ENCODE data around the gene LMAN2L.

LMAN2L gene

DNA sequence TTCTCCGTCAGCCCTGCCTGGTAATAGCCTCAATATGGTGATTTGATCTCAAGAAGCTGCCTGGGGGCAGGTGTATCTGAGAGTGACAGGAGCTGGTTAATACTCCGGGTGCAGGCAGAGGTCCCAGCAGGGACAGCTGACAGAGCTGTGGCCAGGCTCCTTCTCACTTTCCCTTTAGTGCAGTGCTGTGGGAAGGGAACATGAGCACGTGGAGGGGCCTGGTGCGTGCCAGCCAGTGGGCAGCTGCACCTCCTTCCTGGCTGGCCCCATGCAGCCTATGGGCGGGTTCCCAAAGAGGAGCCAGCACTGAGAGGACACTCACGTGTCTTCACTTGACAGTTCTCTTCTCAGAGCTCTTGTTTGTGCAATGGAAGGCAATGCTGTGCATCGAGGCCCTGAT, 29.9 kb upstream of the LMAN2L start:
- no peaks in the 10 kb centered on the region for H3K36me3 ChIP-seq (ENCODE audit: control insufficient read depth, insufficient read depth, low read length)
- H3K27me3 ChIP-seq (ENCODE audit: control insufficient read depth, insufficient read depth, low read length), result no peaks in the 10 kb centered on the region
- no peaks in the 10 kb centered on the region for H3K9me3 ChIP-seq (ENCODE audit: control insufficient read depth, low read length)
- H3K9ac ChIP-seq (ENCODE audit: low read length), result no peak overlapping the region
- peaks cover 88% of the 10 kb centered on the region for H3K4me1 ChIP-seq (ENCODE audit: control insufficient read depth, insufficient read depth, low read length)
- no peak overlapping the region for H3K4me3 ChIP-seq (ENCODE audit: low read length)

GRCh38 chr2:96768083-96768561, 28.3 kb upstream of the LMAN2L start:
- peaks cover 93% of the 10 kb centered on the region for H3K4me1 ChIP-seq (ENCODE audit: control insufficient read depth, insufficient read depth, low read length)
- H3K9ac ChIP-seq (ENCODE audit: low read length), result peak overlapping the region; percentile 33
- H3K36me3 ChIP-seq (ENCODE audit: control insufficient read depth, insufficient read depth, low read length), result no peaks in the 10 kb centered on the region
- no peak overlapping the region for H3K4me3 ChIP-seq (ENCODE audit: low read length)
- no peaks in the 10 kb centered on the region for H3K27me3 ChIP-seq (ENCODE audit: control insufficient read depth, insufficient read depth, low read length)
- no peaks in the 10 kb centered on the region for H3K9me3 ChIP-seq (ENCODE audit: control insufficient read depth, low read length)

DNA sequence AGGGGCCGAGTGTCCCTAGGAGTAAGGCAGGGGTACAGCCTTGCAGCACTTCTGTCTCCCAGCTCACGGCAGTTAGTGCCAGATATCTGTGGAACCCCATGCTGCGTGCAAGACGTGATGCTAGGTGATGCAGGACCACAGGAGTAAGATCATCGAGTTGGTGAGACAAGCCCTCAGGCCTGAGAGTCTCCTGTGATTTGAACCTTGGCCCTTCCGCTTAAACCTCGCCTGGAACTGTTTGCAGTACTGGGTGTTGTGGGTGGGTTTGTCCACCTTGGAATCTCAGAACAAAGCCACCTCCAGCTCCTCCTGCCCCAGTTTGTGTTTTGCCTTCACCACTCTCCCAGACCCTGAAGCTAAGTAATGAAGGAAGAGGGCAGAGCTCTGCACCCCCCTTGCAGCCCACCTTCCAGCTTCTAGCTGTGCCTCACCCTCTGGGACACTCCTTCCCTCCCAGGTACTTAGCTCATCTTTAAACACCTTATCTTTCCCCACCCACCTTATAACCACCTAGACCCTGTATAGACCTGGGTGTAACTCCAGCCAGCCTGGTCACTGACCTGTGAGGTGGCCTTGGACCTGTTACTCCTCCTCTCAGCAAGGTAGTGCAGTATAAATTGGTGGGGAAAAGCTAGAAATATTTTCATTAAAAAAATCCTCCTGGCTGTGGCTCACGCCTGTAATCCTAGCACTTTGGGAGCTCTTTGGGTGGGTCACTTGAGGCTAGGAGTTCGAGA, 27.4 kb upstream of the LMAN2L start:
- peaks cover 88% of the 10 kb centered on the region for H3K4me1 ChIP-seq (ENCODE audit: control insufficient read depth, insufficient read depth, low read length)
- no peaks in the 10 kb centered on the region for H3K36me3 ChIP-seq (ENCODE audit: control insufficient read depth, insufficient read depth, low read length)
- H3K9me3 ChIP-seq (ENCODE audit: control insufficient read depth, low read length), result no peaks in the 10 kb centered on the region
- H3K4me3 ChIP-seq (ENCODE audit: low read length), result no peak overlapping the region
- no peaks in the 10 kb centered on the region for H3K27me3 ChIP-seq (ENCODE audit: control insufficient read depth, insufficient read depth, low read length)
- H3K9ac ChIP-seq (ENCODE audit: low read length), result peak overlapping the region; percentile 33

GRCh38 chr2:96764253-96764637, 24.4 kb upstream of the LMAN2L start:
- no peaks in the 10 kb centered on the region for H3K27me3 ChIP-seq (ENCODE audit: control insufficient read depth, insufficient read depth, low read length)
- H3K4me1 ChIP-seq (ENCODE audit: control insufficient read depth, insufficient read depth, low read length), result peaks cover 82% of the 10 kb centered on the region
- no peaks in the 10 kb centered on the region for H3K36me3 ChIP-seq (ENCODE audit: control insufficient read depth, insufficient read depth, low read length)
- H3K4me3 ChIP-seq (ENCODE audit: low read length), result peak overlapping the region; percentile 88
- H3K9ac ChIP-seq (ENCODE audit: low read length), result peak overlapping the region; percentile 75
- H3K9me3 ChIP-seq (ENCODE audit: control insufficient read depth, low read length), result no peaks in the 10 kb centered on the region

GRCh38 chr2:96763511-96764252, 23.8 kb upstream of the LMAN2L start:
- peak overlapping the region; percentile 88 for H3K4me3 ChIP-seq (ENCODE audit: low read length)
- peaks cover 82% of the 10 kb centered on the region for H3K4me1 ChIP-seq (ENCODE audit: control insufficient read depth, insufficient read depth, low read length)
- no peaks in the 10 kb centered on the region for H3K9me3 ChIP-seq (ENCODE audit: control insufficient read depth, low read length)
- peak overlapping the region; percentile 75 for H3K9ac ChIP-seq (ENCODE audit: low read length)
- H3K27me3 ChIP-seq (ENCODE audit: control insufficient read depth, insufficient read depth, low read length), result no peaks in the 10 kb centered on the region
- H3K36me3 ChIP-seq (ENCODE audit: control insufficient read depth, insufficient read depth, low read length), result no peaks in the 10 kb centered on the region

DNA sequence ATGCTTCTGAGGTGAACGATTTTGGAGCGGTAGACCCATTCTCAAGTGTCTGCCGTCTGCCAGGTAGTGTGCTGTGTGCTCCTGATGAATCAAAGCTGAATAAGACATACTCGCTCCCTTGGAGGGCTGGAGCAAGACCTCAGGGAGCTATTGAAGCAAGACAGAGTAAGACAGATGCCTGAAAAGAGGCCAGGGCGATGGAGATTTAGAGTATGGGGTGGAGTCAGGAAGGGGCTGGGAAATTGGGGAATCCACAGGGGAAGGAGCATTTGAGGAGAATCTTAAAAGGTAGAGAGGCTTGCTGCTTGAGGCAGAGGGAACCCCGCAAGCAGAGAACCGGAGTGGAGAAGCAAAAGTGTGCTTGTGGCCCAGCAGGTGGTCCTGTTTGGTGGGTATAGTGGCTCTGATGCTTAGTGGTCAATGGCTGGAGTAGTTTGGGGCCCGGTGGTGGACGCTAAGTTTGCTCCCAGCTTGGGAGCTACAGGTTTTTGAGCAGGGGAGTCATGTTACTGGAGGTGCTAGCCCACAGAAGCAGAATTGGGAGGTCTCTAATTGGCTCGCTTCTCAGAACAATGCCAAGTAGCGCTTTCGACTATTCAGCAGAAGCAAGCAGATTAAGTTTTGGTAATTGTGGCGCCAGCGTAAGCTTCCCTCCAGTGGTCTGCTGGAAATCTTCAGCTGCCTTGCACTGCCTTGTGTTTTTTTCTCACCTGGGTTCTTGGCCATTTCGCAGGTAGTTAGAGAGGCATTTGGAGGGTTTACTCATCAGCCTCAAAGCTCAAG, 22.9 kb upstream of the LMAN2L start:
- H3K36me3 ChIP-seq (ENCODE audit: control insufficient read depth, insufficient read depth, low read length), result no peaks in the 10 kb centered on the region
- peak overlapping the region; percentile 88 for H3K4me3 ChIP-seq (ENCODE audit: low read length)
- peak overlapping the region; percentile 75 for H3K9ac ChIP-seq (ENCODE audit: low read length)
- no peaks in the 10 kb centered on the region for H3K9me3 ChIP-seq (ENCODE audit: control insufficient read depth, low read length)
- no peaks in the 10 kb centered on the region for H3K27me3 ChIP-seq (ENCODE audit: control insufficient read depth, insufficient read depth, low read length)
- peaks cover 72% of the 10 kb centered on the region for H3K4me1 ChIP-seq (ENCODE audit: control insufficient read depth, insufficient read depth, low read length)

DNA sequence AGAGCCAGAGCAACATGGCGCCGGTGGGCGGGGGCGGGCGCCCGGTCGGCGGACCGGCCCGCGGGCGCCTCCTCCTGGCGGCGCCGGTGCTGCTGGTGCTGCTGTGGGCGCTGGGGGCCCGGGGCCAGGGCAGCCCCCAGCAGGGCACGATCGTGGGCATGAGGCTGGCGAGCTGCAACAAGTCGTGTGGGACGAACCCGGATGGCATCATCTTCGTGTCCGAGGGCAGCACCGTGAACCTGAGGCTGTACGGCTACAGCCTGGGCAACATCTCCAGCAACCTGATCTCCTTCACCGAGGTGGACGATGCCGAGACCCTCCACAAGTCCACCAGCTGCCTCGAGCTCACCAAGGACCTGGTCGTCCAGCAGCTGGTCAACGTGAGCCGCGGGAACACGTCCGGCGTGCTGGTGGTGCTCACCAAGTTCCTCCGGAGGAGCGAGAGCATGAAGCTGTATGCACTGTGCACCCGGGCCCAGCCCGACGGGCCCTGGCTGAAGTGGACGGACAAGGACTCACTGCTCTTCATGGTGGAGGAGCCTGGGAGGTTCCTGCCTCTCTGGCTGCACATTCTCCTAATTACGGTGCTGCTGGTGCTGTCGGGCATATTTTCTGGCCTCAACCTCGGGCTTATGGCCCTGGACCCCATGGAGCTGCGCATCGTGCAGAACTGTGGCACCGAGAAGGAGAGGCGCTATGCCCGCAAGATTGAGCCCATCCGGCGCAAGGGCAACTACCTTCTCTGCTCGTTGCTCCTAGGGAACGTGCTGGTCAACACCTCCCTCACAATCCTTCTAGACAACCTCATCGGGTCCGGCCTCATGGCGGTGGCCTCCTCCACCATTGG, 21.3 kb upstream of the LMAN2L start:
- no peaks in the 10 kb centered on the region for H3K36me3 ChIP-seq (ENCODE audit: control insufficient read depth, insufficient read depth, low read length)
- H3K4me3 ChIP-seq (ENCODE audit: low read length), result peak overlapping the region; percentile 85
- no peaks in the 10 kb centered on the region for H3K9me3 ChIP-seq (ENCODE audit: control insufficient read depth, low read length)
- peak overlapping the region; percentile 81 for H3K9ac ChIP-seq (ENCODE audit: low read length)
- H3K27me3 ChIP-seq (ENCODE audit: control insufficient read depth, insufficient read depth, low read length), result no peaks in the 10 kb centered on the region
- peaks cover 57% of the 10 kb centered on the region for H3K4me1 ChIP-seq (ENCODE audit: control insufficient read depth, insufficient read depth, low read length)

- Histone ChIP-seq H3K4me3 (ENCODE audit: low read length) (peak within 1 kb of the TSS; percentile 85), H3K36me3 (ENCODE audit: control insufficient read depth, insufficient read depth, low read length) (no peaks in the 10 kb centered on the region), H3K27me3 (ENCODE audit: control insufficient read depth, insufficient read depth, low read length) (no peaks in the 10 kb centered on the region), H3K9me3 (ENCODE audit: control insufficient read depth, low read length) (no peaks in the 10 kb centered on the region), H3K4me1 (ENCODE audit: control insufficient read depth, insufficient read depth, low read length) (peaks cover 52% of the 10 kb centered on the region), H3K9ac (ENCODE audit: low read length) (peak within 1 kb of the TSS; percentile 81)
Measured at GRCh38 chr2:96760036-96760985, 20.4 kb upstream of the LMAN2L start, which contains the start of gene CNNM4. TSS of gene CNNM4 (plus strand) at chr2:96760902. CDS start at chr2:96761000, 98 bp downstream.

DNA sequence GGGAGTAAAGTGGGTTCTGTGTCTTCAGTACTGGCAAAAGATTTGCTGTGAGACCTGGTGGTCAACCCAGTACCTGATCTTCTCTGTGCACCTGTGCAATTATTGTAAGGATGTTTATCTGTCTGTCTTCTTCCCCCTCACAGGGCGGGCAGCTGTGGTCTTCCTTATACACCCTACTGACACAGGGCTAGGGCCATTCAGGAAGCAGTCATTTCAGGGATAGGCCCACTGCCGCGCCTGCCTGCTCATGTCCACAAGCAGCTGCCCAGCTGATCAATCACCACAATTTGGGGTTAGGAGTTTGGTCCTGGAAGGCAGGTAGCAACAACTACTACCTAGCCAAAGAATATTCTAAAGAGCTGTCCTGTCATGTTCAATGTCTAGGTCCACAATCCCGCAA, 19.7 kb upstream of the LMAN2L start:
- H3K36me3 ChIP-seq (ENCODE audit: control insufficient read depth, insufficient read depth, low read length), result no peaks in the 10 kb centered on the region
- no peak overlapping the region for H3K4me3 ChIP-seq (ENCODE audit: low read length)
- no peaks in the 10 kb centered on the region for H3K27me3 ChIP-seq (ENCODE audit: control insufficient read depth, insufficient read depth, low read length)
- H3K4me1 ChIP-seq (ENCODE audit: control insufficient read depth, insufficient read depth, low read length), result peaks cover 45% of the 10 kb centered on the region
- H3K9ac ChIP-seq (ENCODE audit: low read length), result no peak overlapping the region
- no peaks in the 10 kb centered on the region for H3K9me3 ChIP-seq (ENCODE audit: control insufficient read depth, low read length)

- Histone ChIP-seq H3K4me3 (ENCODE audit: low read length) (no peak overlapping the region), H3K36me3 (ENCODE audit: control insufficient read depth, insufficient read depth, low read length) (no peaks in the 10 kb centered on the region), H3K9ac (ENCODE audit: low read length) (no peak overlapping the region), H3K9me3 (ENCODE audit: control insufficient read depth, low read length) (no peaks in the 10 kb centered on the region), H3K27me3 (ENCODE audit: control insufficient read depth, insufficient read depth, low read length) (no peaks in the 10 kb centered on the region), H3K4me1 (ENCODE audit: control insufficient read depth, insufficient read depth, low read length) (peaks cover 40% of the 10 kb centered on the region)
Measured at GRCh38 chr2:96758987-96759386, 19.1 kb upstream of the LMAN2L start.
